LNCaP clone FGC (cell line): ENCODE results near the gene CRHR2.

Experiments
- DNase-seq: peaks from one replicate; pipeline ENCODE4 v3.0.0-alpha.2; 2011; ENCODE audit warnings: low read depth
- H3K4me3 ChIP-seq: 2 replicates; pipeline ENCODE4 v1.5.1; 2011; ENCODE audit warnings: mild to moderate bottlenecking, low read depth, low read length, control low read depth
- CTCF ChIP-seq: IDR thresholded peaks from 2 replicates; pipeline ENCODE4 v1.5.1; 2012; ENCODE audit warnings: mild to moderate bottlenecking; ENCODE audit not compliant: control insufficient read depth, insufficient read depth; ENCODE audit errors: extremely low read depth

Gene CRHR2

GRCh38 chr7:30683306-30683705 lies 1.1 kb upstream of the CRHR2 start:
- H3K4me3 ChIP-seq = no peak overlapping the region
- no peak for DNase-seq
- no peak for TF ChIP-seq CTCF

DNA sequence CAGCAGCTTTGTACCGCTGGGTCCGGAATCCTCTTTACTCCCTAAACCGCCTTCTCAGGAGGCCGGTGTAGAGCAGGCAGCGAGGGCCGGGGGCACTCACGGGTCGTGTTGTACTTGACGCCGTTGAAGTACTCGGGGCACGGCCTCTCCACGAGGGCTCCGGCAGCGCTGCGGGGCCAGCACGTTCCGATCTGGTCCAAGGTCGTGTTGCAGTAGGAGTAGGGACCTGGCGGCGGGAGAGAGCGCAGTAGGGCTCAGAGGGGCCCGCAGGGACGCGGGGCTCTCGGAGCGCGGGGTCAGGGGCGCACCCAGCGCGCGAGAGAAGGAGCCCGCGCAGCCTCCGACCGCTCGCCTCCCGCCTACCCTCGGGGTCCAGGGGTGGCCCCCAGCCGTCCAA lies 443 bp downstream of the CRHR2 start:
- no peak for TF ChIP-seq CTCF
- no peak overlapping the region for H3K4me3 ChIP-seq
- no peak for DNase-seq

GRCh38 chr7:30681331-30681797 lies 892 bp downstream of the CRHR2 start:
- DNase-seq = no peak
- TF ChIP-seq CTCF = no peak
- H3K4me3 ChIP-seq = no peak overlapping the region

DNA sequence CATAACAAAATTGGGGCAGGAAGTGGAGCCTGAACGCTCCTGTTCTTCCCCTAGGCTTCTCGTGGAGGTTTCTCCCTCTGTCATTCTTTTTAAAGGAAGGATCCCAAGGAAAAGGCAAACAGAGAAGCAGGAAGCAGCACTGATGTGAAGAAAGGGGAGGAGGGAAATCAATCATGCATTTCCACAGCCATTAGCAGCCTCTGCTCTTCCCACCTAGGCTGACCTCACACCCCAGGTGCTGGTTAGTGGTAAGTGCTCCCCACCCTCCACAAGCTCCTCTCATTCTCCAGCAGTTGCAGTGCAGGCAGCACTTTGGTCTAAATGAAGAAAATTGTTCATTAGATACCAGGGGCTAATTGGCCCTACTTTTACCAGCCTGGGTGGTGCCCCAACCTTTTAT lies 2.6 kb downstream of the CRHR2 start:
- DNase-seq = no peak
- H3K4me3 ChIP-seq = no peak overlapping the region
- TF ChIP-seq CTCF = no peak

GRCh38 chr7:30678805-30679204 lies 3.5 kb downstream of the CRHR2 start:
- DNase-seq = no peak
- no peak overlapping the region for H3K4me3 ChIP-seq
- TF ChIP-seq CTCF = no peak

DNA sequence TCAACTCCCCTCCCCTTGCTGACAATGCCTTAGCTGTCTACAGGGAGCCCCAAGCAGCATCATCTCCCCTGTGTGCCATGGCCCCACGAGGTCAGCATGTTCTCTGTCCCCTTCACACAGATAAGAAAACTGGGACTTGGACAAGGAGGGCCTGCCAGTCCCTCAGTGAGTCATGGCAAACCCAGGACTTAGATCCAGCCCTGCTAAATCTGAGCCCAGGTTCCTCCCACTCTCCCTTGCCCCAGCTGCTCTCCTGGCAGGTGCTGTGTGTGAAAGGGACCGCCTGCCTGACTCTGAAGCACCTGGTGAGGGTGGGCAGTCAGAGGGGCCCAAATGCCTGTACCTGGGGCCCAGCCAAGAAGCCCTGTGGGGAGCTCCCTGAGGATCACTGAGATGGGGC lies 7.4 kb downstream of the CRHR2 start:
- TF ChIP-seq CTCF = no peak
- H3K4me3 ChIP-seq = no peak overlapping the region
- DNase-seq = no peak

GRCh38 chr7:30674420-30674819 lies 7.8 kb downstream of the CRHR2 start:
- TF ChIP-seq CTCF = no peak
- no peak overlapping the region for H3K4me3 ChIP-seq
- DNase-seq = no peak
